NT2/D1 (cell line): Measurements from ENCODE around the gene EPB41L5.
A peak's percentile ranks its signal among the peaks of the same experiment; 100 is the strongest.

Experiments
- DNase-seq: peaks from one replicate; pipeline ENCODE4 v3.0.0-alpha.2; 2011; ENCODE audit warnings: low read depth, low spot score
- H3K27me3 ChIP-seq: 2 replicates; pipeline ENCODE4 v1.6.0; 2011; ENCODE audit warnings: mild to moderate bottlenecking; ENCODE audit not compliant: insufficient read length, insufficient read depth
- H3K36me3 ChIP-seq: 2 replicates; pipeline ENCODE4 v1.6.1; 2011; ENCODE audit warnings: mild to moderate bottlenecking, low read length, mixed read lengths; ENCODE audit not compliant: insufficient read depth, insufficient read length
- H3K4me1 ChIP-seq: 2 replicates; pipeline ENCODE4 v1.5.1; 2011; ENCODE audit not compliant: insufficient read depth, insufficient read length
- H3K4me3 ChIP-seq: 2 replicates; pipeline ENCODE4 v1.5.1; 2011; ENCODE audit warnings: low read depth; ENCODE audit not compliant: insufficient read length
- H3K9ac ChIP-seq: 2 replicates; pipeline ENCODE4 v1.6.0; 2011; ENCODE audit warnings: low read depth; ENCODE audit not compliant: insufficient read length
- H3K9me3 ChIP-seq: 2 replicates; pipeline ENCODE4 v1.5.1; 2011; ENCODE audit warnings: mild to moderate bottlenecking, low read length; ENCODE audit not compliant: insufficient read depth
- SUZ12 ChIP-seq: IDR thresholded peaks from 2 replicates; pipeline ENCODE4 v1.6.1; 2011; ENCODE audit not compliant: insufficient read length, insufficient read depth; ENCODE audit errors: extremely low read depth
- YY1 ChIP-seq: IDR thresholded peaks from 2 replicates; pipeline ENCODE4 v1.6.1; 2011; ENCODE audit not compliant: insufficient read length, insufficient read depth
- ZNF274 ChIP-seq: IDR thresholded peaks from 2 replicates; pipeline ENCODE4 v1.6.1; 2011; ENCODE audit warnings: mild to moderate bottlenecking, low read depth, low read length

The EPB41L5 gene

DNA sequence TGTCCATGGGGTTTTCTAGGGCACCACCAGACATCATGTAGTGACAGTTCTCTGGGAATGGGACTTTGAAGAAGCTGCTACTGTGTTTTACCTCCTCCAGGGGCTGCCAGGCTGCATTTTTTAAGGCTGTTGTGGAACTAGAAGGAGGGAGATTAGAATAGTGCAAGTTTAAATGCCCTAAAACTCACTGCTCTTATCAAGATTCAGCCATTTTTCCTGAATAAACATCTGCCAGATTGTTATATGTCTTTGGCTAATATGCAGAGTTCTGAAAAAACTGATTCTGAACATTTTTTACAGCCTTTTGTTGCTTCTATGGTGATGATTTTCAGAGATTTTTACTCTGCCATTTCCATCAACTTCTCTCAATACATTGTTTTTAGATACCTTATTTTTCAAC lies 8.6 kb upstream of the EPB41L5 start:
- no peak overlapping the region for H3K4me3 ChIP-seq
- no peak overlapping the region for H3K9ac ChIP-seq
- no peak for DNase-seq
- H3K4me1 ChIP-seq: no peaks in the 10 kb centered on the region
- no peaks in the 10 kb centered on the region for H3K36me3 ChIP-seq
- H3K27me3 ChIP-seq: no peaks in the 10 kb centered on the region
- no peaks in the 10 kb centered on the region for H3K9me3 ChIP-seq
- TF ChIP-seq YY1 (no peak), SUZ12 (no peak), ZNF274 (no peak)

GRCh38 chr2:120005834-120006521 lies 6.9 kb upstream of the EPB41L5 start:
- Histone ChIP-seq H3K36me3 (no peaks in the 10 kb centered on the region), H3K27me3 (peaks cover 2% of the 10 kb centered on the region), H3K9me3 (no peaks in the 10 kb centered on the region), H3K9ac (no peak overlapping the region), H3K4me1 (no peaks in the 10 kb centered on the region), H3K4me3 (no peak overlapping the region)
- TF ChIP-seq ZNF274 (no peak), SUZ12 (no peak), YY1 (no peak)
- DNase-seq: no peak

DNA sequence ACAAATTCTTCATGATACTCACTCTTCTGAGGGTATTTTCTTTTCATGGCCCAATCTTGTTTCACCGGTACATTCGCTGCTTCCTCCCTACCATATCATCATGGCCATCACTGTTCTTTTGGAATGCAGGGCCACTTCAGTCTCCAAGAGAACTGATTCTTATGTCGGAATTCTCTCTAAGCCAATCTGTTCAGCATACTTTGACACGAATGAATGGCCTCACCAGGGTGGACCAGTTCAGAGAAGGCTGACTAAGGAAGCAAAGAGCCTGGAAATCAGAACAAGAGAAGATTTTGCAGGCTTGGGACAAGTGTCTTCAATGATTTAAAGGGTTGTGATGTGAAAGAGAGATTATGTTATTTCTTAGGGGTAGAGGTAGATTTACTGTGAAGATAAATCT lies 5.0 kb upstream of the EPB41L5 start:
- Histone ChIP-seq H3K36me3 (no peaks in the 10 kb centered on the region), H3K9ac (no peak overlapping the region), H3K4me1 (no peaks in the 10 kb centered on the region), H3K9me3 (no peaks in the 10 kb centered on the region), H3K4me3 (no peak overlapping the region), H3K27me3 (peaks cover 14% of the 10 kb centered on the region)
- TF ChIP-seq SUZ12 (no peak), ZNF274 (no peak), YY1 (no peak)
- no peak for DNase-seq

- peak overlapping the region; percentile 16 for H3K9ac ChIP-seq
- H3K9me3 ChIP-seq: no peaks in the 10 kb centered on the region
- H3K4me3 ChIP-seq: peak overlapping the region; percentile 55
- no peaks in the 10 kb centered on the region for H3K4me1 ChIP-seq
- H3K36me3 ChIP-seq: no peaks in the 10 kb centered on the region
- peaks cover 18% of the 10 kb centered on the region for H3K27me3 ChIP-seq
- no peak for DNase-seq
- TF ChIP-seq ZNF274 (no peak), YY1 (no peak), SUZ12 (no peak)
Measured at GRCh38 chr2:120012363-120012762, 514 bp upstream of the EPB41L5 start.

DNA sequence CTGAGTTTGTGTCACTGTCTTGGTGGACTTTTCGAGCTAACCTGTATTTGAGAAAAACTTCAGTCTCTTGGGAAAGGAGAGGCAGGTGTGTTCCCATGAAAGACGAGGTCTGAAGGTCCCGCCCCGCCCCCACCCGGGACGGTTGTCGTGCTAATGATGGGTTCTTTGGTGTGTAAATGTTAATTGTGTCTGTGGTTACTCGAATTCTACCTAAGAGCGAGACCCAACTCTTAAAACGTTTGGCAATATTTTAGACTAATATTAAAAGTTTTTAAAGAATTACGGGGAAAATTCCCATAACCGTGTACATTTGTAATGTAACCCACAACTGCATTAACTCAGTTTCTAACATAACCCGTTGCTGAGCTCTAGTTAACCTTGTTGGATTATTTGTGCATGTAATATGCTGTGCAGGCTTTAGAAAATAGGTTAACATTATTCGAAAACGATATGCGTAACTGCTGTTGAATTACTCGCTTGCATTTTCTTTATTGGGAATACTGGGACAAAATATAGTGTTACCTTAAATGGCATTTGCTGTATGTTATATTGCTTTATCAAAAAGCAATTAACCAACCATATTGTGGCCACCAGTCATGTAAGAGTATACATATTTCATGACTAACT lies 833 bp downstream of the EPB41L5 start:
- Histone ChIP-seq H3K27me3 (peaks cover 18% of the 10 kb centered on the region), H3K4me3 (peak overlapping the region; percentile 55), H3K36me3 (no peaks in the 10 kb centered on the region), H3K4me1 (no peaks in the 10 kb centered on the region), H3K9ac (peak overlapping the region; percentile 92), H3K9me3 (no peaks in the 10 kb centered on the region)
- no peak for TF ChIP-seq ZNF274
- TF ChIP-seq SUZ12: no peak
- no peak for TF ChIP-seq YY1
- DNase-seq: peak; percentile 22

GRCh38 chr2:120014226-120014980 lies 1.5 kb downstream of the EPB41L5 start:
- no peaks in the 10 kb centered on the region for H3K4me1 ChIP-seq
- peak overlapping the region; percentile 55 for H3K4me3 ChIP-seq
- TF ChIP-seq YY1: no peak
- no peak for TF ChIP-seq SUZ12
- DNase-seq: no peak
- H3K27me3 ChIP-seq: peaks cover 18% of the 10 kb centered on the region
- H3K36me3 ChIP-seq: peaks cover 6% of the 10 kb centered on the region
- H3K9ac ChIP-seq: no peak overlapping the region
- no peaks in the 10 kb centered on the region for H3K9me3 ChIP-seq

DNA sequence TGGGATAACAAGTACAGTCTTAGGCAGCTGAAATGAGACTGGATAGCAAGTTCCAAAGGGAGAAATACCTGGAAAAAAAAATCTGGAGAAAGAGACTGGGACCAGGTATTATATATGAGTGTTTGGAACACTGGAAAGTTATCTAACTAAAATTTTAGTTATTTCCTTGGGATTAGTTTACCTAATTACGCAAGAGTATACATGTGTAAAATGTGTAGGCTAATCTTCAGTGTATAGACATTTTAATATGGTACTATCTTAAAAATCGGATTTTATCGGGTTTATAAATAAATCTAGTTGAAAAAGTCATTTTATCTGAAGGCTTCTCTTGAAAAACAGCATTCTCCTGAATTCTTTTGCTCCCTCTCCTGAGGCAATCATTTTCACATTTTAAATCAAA lies 3.9 kb downstream of the EPB41L5 start:
- H3K27me3 ChIP-seq: peaks cover 9% of the 10 kb centered on the region
- no peak overlapping the region for H3K9ac ChIP-seq
- no peaks in the 10 kb centered on the region for H3K4me1 ChIP-seq
- H3K4me3 ChIP-seq: no peak overlapping the region
- TF ChIP-seq YY1 (no peak), SUZ12 (no peak), ZNF274 (no peak)
- peaks cover 6% of the 10 kb centered on the region for H3K36me3 ChIP-seq
- H3K9me3 ChIP-seq: no peaks in the 10 kb centered on the region
- DNase-seq: no peak
